Motor neuron (in vitro differentiated cells): ENCODE measurements around the gene OTOP3. TPM values are rescaled to one million over a fixed set of nuclear protein-coding genes. Genes with fewer than 3 reads are reported as not detected.
A peak's percentile ranks its signal among the peaks of the same experiment; 100 is the strongest.

Experiments
- ATAC-seq, 8 experiments: fragments of 200-7000 bp; cut with Tn5 transposase; replicated peaks in 6 of 8; 2 replicates each; pipeline ENCODE4 v1.8.0; 2021; ENCODE audit warnings: mild to moderate bottlenecking in 8 of 8, moderate library complexity in 8 of 8
- H3K27ac ChIP-seq, 2 donors: fragments of 250-450 bp; sonication (Bioruptor Pico); 2 replicates each; pipeline ENCODE4 v1.9.0; 2021; ENCODE audit warnings: antibody characterized with exemption in 2 of 2, mild to moderate bottlenecking in 2 of 2, moderate library complexity in 1 of 2
- H3K4me1 ChIP-seq, 2 donors: fragments of 250-450 bp; sonication (Bioruptor Pico); replicated peaks in 1 of 2; 2 replicates each; pipeline ENCODE4 v1.6.1; 2021; ENCODE audit warnings: antibody characterized with exemption in 2 of 2, mild to moderate bottlenecking in 2 of 2, moderate library complexity in 1 of 2
- H3K4me3 ChIP-seq, 5 donors: fragments of 250-450 bp; sonication (Bioruptor Pico); 2 replicates each; pipeline ENCODE4 v1.9.0; 2021; ENCODE audit warnings: antibody characterized with exemption in 5 of 5, mild to moderate bottlenecking in 5 of 5, moderate library complexity in 4 of 5
- WGBS, 10 experiments: fragments of 450-650 bp; shearing (Covaris generic); methylation state at CpG; one replicate each; pipeline ENCODE4 v1.0.0; 2022; 5-methylcytosine and 5-hydroxymethylcytosine counted together
- in situ Hi-C, 9 experiments: fragments of 400-800 bp; cut with MboI; loops; one replicate each; pipeline ENCODE4 v1.15.0; 2021; ENCODE audit warnings: low sequenced_read_pairs in 9 of 9, low pct_unique_long_range_greater_than_20kb in 2 of 9; ENCODE audit not compliant: unreplicated experiment in 9 of 9
- total RNA-seq, 8 experiments: library from RNA; unstranded; fragments of 300-600 nt; gene quantifications; 2 replicates each; pipeline versions ENCODE4 v1.2.3 to v1.2.4, GENCODE V29; 2022

The OTOP3 gene
- total RNA-seq, 8 experiments from 2014 or later = 0.10 to 0.38 (median 0.11) TPM; not detected in 5

GRCh38 chr17:74951680-74952421 lies 16.2 kb downstream of the OTOP3 start:
- no peak overlapping the region for H3K4me3 ChIP-seq
- no peak for ATAC-seq
- WGBS, 10 experiments = 67 to 100% (median 93%) methylated on average over 1 to 4 of the region's 32 CpGs; no CpG with 5 or more reads in 6 of the 10 experiments
- in situ Hi-C loops = no loop called here
- H3K4me1 ChIP-seq = peaks cover 6 to 8% of the 10 kb centered on the region in 2 donors
- H3K27ac ChIP-seq = no peak overlapping the region

- H3K4me3 ChIP-seq = no peak overlapping the region
- in situ Hi-C loops = no loop called here
- WGBS, 10 experiments = 0 to 67% (median 33%) methylated on average over 1 to 4 of the region's 24 CpGs; no CpG with 5 or more reads in 5 of the 10 experiments
- peak in 3 of 8 experiments; percentile 32 to 53 (median 33) for ATAC-seq
- no peak overlapping the region for H3K27ac ChIP-seq
- H3K4me1 ChIP-seq = peaks cover 6 to 8% of the 10 kb centered on the region in 2 donors
Observed at GRCh38 chr17:74952431-74953133, 16.9 kb downstream of the OTOP3 start.

GRCh38 chr17:74953134-74953687 lies 17.5 kb downstream of the OTOP3 start:
- no peak for ATAC-seq
- Histone ChIP-seq H3K27ac (no peak overlapping the region), H3K4me3 (no peak overlapping the region), H3K4me1 (peaks cover 6 to 8% of the 10 kb centered on the region in 2 donors)
- in situ Hi-C loops = no loop called here
- 81 to 100% methylated on average over 1 to 4 of the region's 11 CpGs; no CpG with 5 or more reads in 8 of the 10 experiments for WGBS, 10 experiments

GRCh38 chr17:74954115-74954514 lies 18.4 kb downstream of the OTOP3 start:
- Histone ChIP-seq H3K4me1 (peaks cover 6 to 8% of the 10 kb centered on the region in 2 donors), H3K4me3 (no peak overlapping the region), H3K27ac (no peak overlapping the region)
- 87 to 100% methylated on average over 1 to 3 of the region's 15 CpGs; no CpG with 5 or more reads in 8 of the 10 experiments for WGBS, 10 experiments
- ATAC-seq = no peak
- in situ Hi-C loops = no loop called here

- WGBS, 10 experiments = 0 to 72% (median 42%) methylated on average over 1 to 10 of the region's 13 CpGs; no CpG with 5 or more reads in 2 of the 10 experiments
- no peak for ATAC-seq
- Histone ChIP-seq H3K27ac (no peak overlapping the region), H3K4me1 (peaks cover 6 to 8% of the 10 kb centered on the region in 2 donors), H3K4me3 (no peak overlapping the region)
- in situ Hi-C loops = no loop called here
Observed at GRCh38 chr17:74954665-74955421, 19.1 kb downstream of the OTOP3 start.

- Histone ChIP-seq H3K4me1 (peaks cover 6 to 8% of the 10 kb centered on the region in 2 donors), H3K27ac (no peak overlapping the region), H3K4me3 (no peak overlapping the region)
- WGBS, 10 experiments = 17 to 49% (median 33%) methylated on average over 1 to 3 of the region's 4 CpGs; no CpG with 5 or more reads in 5 of the 10 experiments
- in situ Hi-C loops = no loop called here
- no peak for ATAC-seq
Observed at GRCh38 chr17:74956093-74956492, 20.4 kb downstream of the OTOP3 start.

GRCh38 chr17:74957935-74958740 lies 22.4 kb downstream of the OTOP3 start:
- no peaks in the 10 kb centered on the region for H3K4me1 ChIP-seq
- H3K27ac ChIP-seq = no peak overlapping the region
- in situ Hi-C loops = no loop called here
- WGBS, 10 experiments = 10 to 51% (median 14%) methylated on average over 4 to 10 of the region's 33 CpGs; no CpG with 5 or more reads in 6 of the 10 experiments
- ATAC-seq = peak; percentile 24 to 68 (median 42)
- H3K4me3 ChIP-seq = no peak overlapping the region

- peak in 4 of 8 experiments; percentile 1 to 82 (median 50) for ATAC-seq
- Histone ChIP-seq H3K27ac (no peak overlapping the region), H3K4me3 (no peak overlapping the region), H3K4me1 (no peaks in the 10 kb centered on the region)
- in situ Hi-C loops = no loop called here
- WGBS, 10 experiments = 42 to 80% (median 57%) methylated on average over 1 to 5 of the region's 14 CpGs; no CpG with 5 or more reads in 6 of the 10 experiments
Observed at GRCh38 chr17:74959826-74960515, 24.3 kb downstream of the OTOP3 start.

- in situ Hi-C loops = no loop called here
- peak; percentile 13 to 80 (median 68) for ATAC-seq
- Histone ChIP-seq H3K4me3 (no peak overlapping the region), H3K4me1 (no peaks in the 10 kb centered on the region), H3K27ac (no peak overlapping the region)
- 0 to 52% (median 17%) methylated on average over 1 to 7 of the region's 19 CpGs; no CpG with 5 or more reads in 5 of the 10 experiments for WGBS, 10 experiments
Observed at GRCh38 chr17:74960570-74961342, 25.1 kb downstream of the OTOP3 start.

GRCh38 chr17:74961657-74962350 lies 26.1 kb downstream of the OTOP3 start:
- in situ Hi-C loops = no loop called here
- WGBS, 10 experiments = 0 to 90% (median 20%) methylated on average over 1 to 10 of the region's 23 CpGs; no CpG with 5 or more reads in 1 of the 10 experiments

More at GRCh38 chr17:74961657-74962350, 26.1 kb downstream of the OTOP3 start:
- no peaks in the 10 kb centered on the region for H3K4me1 ChIP-seq
- no peak overlapping the region for H3K27ac ChIP-seq
- peak; percentile 49 to 86 (median 68) for ATAC-seq
- H3K4me3 ChIP-seq = no peak overlapping the region
